Prostate gland (tissue), 2 donors: ENCODE results near the gene NRCAM.

Experiments
- CTCF ChIP-seq, 4 experiments: fragments of 200-600 bp in 2 of 4; fragments of 450-650 bp in 2 of 4; sonication (generic) in 2 of 4; IDR thresholded peaks; 1 replicate in 3 of 4; 2 replicates in 1 of 4; pipeline ENCODE4 v1.5.1; 2016 to 2019; ENCODE audit warnings: antibody characterized with exemption in 4 of 4, mild to moderate bottlenecking in 2 of 4, moderate library complexity in 2 of 4
- POLR2A ChIP-seq: fragments of 450-650 bp; IDR thresholded peaks from one replicate; pipeline ENCODE4 v1.6.1; 2016; ENCODE audit warnings: antibody characterized with exemption, mild to moderate bottlenecking
- POLR2AphosphoS5 ChIP-seq: sonication (generic); formaldehyde crosslinking; IDR thresholded peaks from one replicate; pipeline ENCODE4 v1.6.1; 2017; ENCODE audit warnings: antibody characterized with exemption

GRCh38 chr7:108211382-108212201, 244.6 kb downstream of the NRCAM start:
- no peak for TF ChIP-seq POLR2A
- no peak for TF ChIP-seq CTCF (IDR thresholded peaks at IDR 0.05)
- TF ChIP-seq POLR2AphosphoS5 = no peak
